ENCODE data around the gene ALOXE3. TPM values are rescaled to one million over a fixed set of nuclear protein-coding genes. Genes with fewer than 3 reads are reported as not detected.

ALOXE3 gene
- total RNA-seq, 1 experiment from 2014 or later = 0.13 TPM

DNA sequence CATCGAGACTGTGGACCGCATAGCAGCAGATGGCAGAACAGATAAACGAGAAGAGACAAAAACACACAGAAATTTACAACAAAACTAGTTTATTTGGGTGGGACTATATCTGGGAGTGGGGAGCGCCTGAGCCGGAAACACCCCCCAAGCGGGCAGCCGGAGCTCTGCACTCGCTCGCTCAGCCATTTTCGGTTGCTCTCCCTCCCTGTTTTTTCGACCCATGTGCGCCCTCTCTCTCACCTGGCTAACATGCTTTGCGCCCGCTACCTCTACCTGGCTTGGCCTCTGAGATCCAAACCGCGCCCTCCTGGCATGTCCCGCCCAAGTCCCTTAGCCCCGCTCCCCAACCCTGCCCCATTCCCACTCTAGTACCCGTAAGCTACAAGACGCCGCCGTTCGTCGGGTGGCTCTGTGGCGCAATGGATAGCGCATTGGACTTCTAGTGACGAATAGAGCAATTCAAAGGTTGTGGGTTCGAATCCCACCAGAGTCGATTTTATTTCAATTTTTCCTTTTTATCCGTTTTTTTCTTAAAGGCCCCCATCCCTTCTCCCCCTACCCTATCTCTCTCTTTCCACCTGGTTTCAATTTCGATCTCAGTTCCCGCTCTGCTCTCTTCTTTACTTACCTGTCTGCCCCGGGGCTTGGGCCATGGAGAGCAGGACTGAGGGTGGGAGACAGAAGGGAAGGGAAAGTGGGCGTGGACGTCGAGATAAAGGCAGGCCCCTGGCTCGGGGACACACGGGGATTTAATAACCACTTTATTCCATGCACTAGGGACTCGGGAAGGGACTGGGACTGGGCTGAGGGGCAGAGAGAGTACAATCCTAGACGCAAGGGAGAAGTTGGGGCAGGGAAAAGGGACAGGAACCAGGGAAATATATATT lies 2.4 kb upstream of the ALOXE3 start:
- Histone ChIP-seq H3K4me2 (ENCODE audit: insufficient read depth, insufficient read length, low read length) (peak overlapping the region; percentile 52), H4K20me1 (ENCODE audit: control insufficient read depth, insufficient read depth, insufficient read length) (no peaks in the 10 kb centered on the region), H3K9me3 (ENCODE audit: control insufficient read depth, low read depth, low read length) (no peaks in the 10 kb centered on the region), H3K4ac (ENCODE audit: low read depth, low read length) (no peak overlapping the region), H3K79me1 (ENCODE audit: insufficient read depth, low read depth, low read length, poor library complexity, severe bottlenecking) (no peaks in the 10 kb centered on the region), H3K79me2 (ENCODE audit: insufficient read depth, low read length) (no peaks in the 10 kb centered on the region), H3K18ac (ENCODE audit: insufficient read length, low read depth, low read length) (no peak overlapping the region), H2BK12ac (ENCODE audit: insufficient read length, low read depth, low read length) (no peak overlapping the region), H2BK120ac (ENCODE audit: low read depth, low read length, poor library complexity, severe bottlenecking) (no peak overlapping the region), H3T11ph (ENCODE audit: low read length) (no peak overlapping the region), H3K14ac (ENCODE audit: insufficient read depth, low read length) (no peak overlapping the region), H2BK15ac (ENCODE audit: low read depth, low read length) (no peak overlapping the region), H2AFZ (ENCODE audit: low read length) (no peak overlapping the region), H2AK5ac (ENCODE audit: insufficient read length, low read length) (no peak overlapping the region), H3K23me2 (ENCODE audit: insufficient read length, low read depth, low read length, poor library complexity, severe bottlenecking) (peaks cover 56% of the 10 kb centered on the region), H4K91ac (ENCODE audit: insufficient read length, low read depth, low read length) (no peak overlapping the region), H3K56ac (ENCODE audit: insufficient read length, low read depth, low read length) (no peak overlapping the region), H3K27ac (ENCODE audit: insufficient read length, low read depth, low read length) (no peak overlapping the region), H3K23ac (ENCODE audit: insufficient read length, low read depth, low read length) (no peak overlapping the region), H2BK20ac (ENCODE audit: low read depth, low read length, poor library complexity, severe bottlenecking) (no peak overlapping the region), H4K5ac (ENCODE audit: insufficient read length, low read depth, low read length) (no peak overlapping the region), H4K8ac (replicated peaks; ENCODE audit: insufficient read length, low read depth, low read length) (no peak overlapping the region), H3K4me1 (ENCODE audit: insufficient read depth, low read length) (no peaks in the 10 kb centered on the region; the same call in 1 of the 2 replicates), H2BK5ac (ENCODE audit: insufficient read length, low read length) (no peak overlapping the region), H3K9ac (ENCODE audit: extremely low read depth, insufficient read length, low read length) (peak overlapping the region; percentile 39), H3K27me3 (ENCODE audit: insufficient read depth, low read length) (peaks cover 43% of the 10 kb centered on the region)
- TF ChIP-seq, protein P1, sequence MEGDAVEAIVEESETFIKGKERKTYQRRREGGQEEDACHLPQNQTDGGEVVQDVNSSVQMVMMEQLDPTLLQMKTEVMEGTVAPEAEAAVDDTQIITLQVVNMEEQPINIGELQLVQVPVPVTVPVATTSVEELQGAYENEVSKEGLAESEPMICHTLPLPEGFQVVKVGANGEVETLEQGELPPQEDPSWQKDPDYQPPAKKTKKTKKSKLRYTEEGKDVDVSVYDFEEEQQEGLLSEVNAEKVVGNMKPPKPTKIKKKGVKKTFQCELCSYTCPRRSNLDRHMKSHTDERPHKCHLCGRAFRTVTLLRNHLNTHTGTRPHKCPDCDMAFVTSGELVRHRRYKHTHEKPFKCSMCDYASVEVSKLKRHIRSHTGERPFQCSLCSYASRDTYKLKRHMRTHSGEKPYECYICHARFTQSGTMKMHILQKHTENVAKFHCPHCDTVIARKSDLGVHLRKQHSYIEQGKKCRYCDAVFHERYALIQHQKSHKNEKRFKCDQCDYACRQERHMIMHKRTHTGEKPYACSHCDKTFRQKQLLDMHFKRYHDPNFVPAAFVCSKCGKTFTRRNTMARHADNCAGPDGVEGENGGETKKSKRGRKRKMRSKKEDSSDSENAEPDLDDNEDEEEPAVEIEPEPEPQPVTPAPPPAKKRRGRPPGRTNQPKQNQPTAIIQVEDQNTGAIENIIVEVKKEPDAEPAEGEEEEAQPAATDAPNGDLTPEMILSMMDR (conservative IDR thresholded peaks at IDR 0.05) = peak; percentile 63
- no CpG with 5 or more reads among the region's 40 CpGs for WGBS (ENCODE audit: extremely low coverage, insufficient read length, low lambda C conversion rate)
- Mint-ChIP-seq H3K4me3 (peak overlapping the region; percentile 91 to 93), H3K9me3 (peaks cover 4 to 8% of the 10 kb centered on the region in 2 experiments; a peak in 3 of 5 replicates), H3K27ac (peak overlapping the region; percentile 28 to 96 (median 82); a peak in 5 of 7 replicates), H3K4me1 (peaks cover 35 to 42% of the 10 kb centered on the region in 2 experiments), H3K27me3 (ENCODE audit: low read depth) (peaks cover 85% of the 10 kb centered on the region), H3K36me3 (ENCODE audit: insufficient read depth in 1 of 3, low read depth in 3 of 3) (no peaks in the 10 kb centered on the region; a peak in 2 of 7 replicates)
- peak; percentile 97 for DNase-seq

Measured in H9 (cell line).